K562 (cell line): ENCODE data around the gene MICAL2. TPM values are rescaled to one million over a fixed set of nuclear protein-coding genes. Genes with fewer than 3 reads are reported as not detected.
A peak's percentile ranks its signal among the peaks of the same experiment; 100 is the strongest.

Experiments used
- CBFA2T2 ChIP-seq: fragments of 450-650 bp; conservative IDR thresholded peaks from 2 replicates; pipeline ENCODE4 v1.6.1; 2017; ENCODE audit warnings: mild to moderate bottlenecking
- CHD4 ChIP-seq: fragments of 200-600 bp; sonication (generic); IDR thresholded peaks from 3 replicates; pipeline ENCODE4 v1.6.1; 2012; ENCODE audit warnings: low read depth, mild to moderate bottlenecking, mixed read lengths, low read length, inconsistent platforms; ENCODE audit not compliant: insufficient read depth, insufficient replicate concordance, poor library complexity, severe bottlenecking
- CSDE1 ChIP-seq, 2 experiments: fragments of 450-650 bp; IDR thresholded peaks; 2 replicates each; pipeline ENCODE4 v1.6.1; 2016; ENCODE audit warnings: mild to moderate bottlenecking in 1 of 2
- DMBX1 ChIP-seq: fragments of 250-450 bp; sonication (Bioruptor Pico); IDR thresholded peaks from 2 replicates; pipeline ENCODE4 v1.8.0; 2022; ENCODE audit warnings: inconsistent platforms, mild to moderate bottlenecking, moderate library complexity, borderline replicate concordance
- GATA2 ChIP-seq: sonication (generic); formaldehyde crosslinking; IDR thresholded peaks from 2 replicates; pipeline ENCODE4 v1.4.0; 2020; ENCODE audit warnings: mild to moderate bottlenecking, missing genetic modification reagents
- HES1 ChIP-seq: fragments of 450-650 bp; IDR thresholded peaks from 2 replicates; pipeline ENCODE4 v1.6.1; 2016; ENCODE audit warnings: low read depth, mild to moderate bottlenecking, moderate library complexity
- ID3 ChIP-seq, 2 experiments: fragments of 250-450 bp in 1 of 2; fragments of 450-650 bp in 1 of 2; sonication (Bioruptor Pico) in 1 of 2; IDR thresholded peaks; 2 replicates each; pipeline versions ENCODE4 v1.6.1 to v1.8.0; 2016 to 2021; ENCODE audit warnings: mild to moderate bottlenecking in 2 of 2, moderate library complexity in 2 of 2, missing compliant biosample characterization in 1 of 2, missing genetic modification characterization in 1 of 2
- KDM1A ChIP-seq, 2 experiments: fragments of 450-650 bp; IDR thresholded peaks; 2 replicates each; pipeline ENCODE4 v1.6.1; 2016; ENCODE audit warnings: mild to moderate bottlenecking in 2 of 2
- MYC ChIP-seq, 2 experiments: fragments of 250-450 bp in 1 of 2; sonication (Bioruptor Pico) in 1 of 2; IDR thresholded peaks; 2 replicates each; pipeline versions ENCODE4 v1.5.1 to v1.6.1; 2012 to 2021; ENCODE audit warnings: low read depth in 2 of 2, borderline replicate concordance in 1 of 2, improper control_type of control experiment in 1 of 2, low read length in 1 of 2, mild to moderate bottlenecking in 1 of 2, moderate library complexity in 1 of 2
- PML ChIP-seq: IDR thresholded peaks from 2 replicates; pipeline ENCODE4 v1.6.1; 2012; ENCODE audit warnings: low read length, inconsistent platforms
- PTTG1 ChIP-seq: fragments of 450-650 bp; IDR thresholded peaks from 2 replicates; pipeline ENCODE4 v1.6.1; 2016; ENCODE audit warnings: low read depth, mild to moderate bottlenecking, missing genetic modification characterization, missing compliant biosample characterization
- RAD21 ChIP-seq, 2 experiments: fragments of 250-450 bp in 1 of 2; fragments of 450-650 bp in 1 of 2; sonication (Bioruptor Pico) in 1 of 2; formaldehyde crosslinking in 1 of 2; IDR thresholded peaks in 1 of 2; conservative IDR thresholded peaks in 1 of 2; 2 replicates each; pipeline versions ENCODE4 v1.4.0 to v1.8.0; 2020 to 2022; ENCODE audit warnings: mild to moderate bottlenecking in 2 of 2, moderate library complexity in 1 of 2
- SFPQ ChIP-seq: fragments of 200-400 bp; formaldehyde crosslinking; IDR thresholded peaks from 2 replicates; pipeline ENCODE4 v1.6.1; 2017; ENCODE audit warnings: mild to moderate bottlenecking, low read depth, low read length, moderate library complexity
- SMARCA4 ChIP-seq: fragments of 450-650 bp; IDR thresholded peaks from 2 replicates; pipeline ENCODE4 v1.6.1; 2016
- TFE3 ChIP-seq: fragments of 450-650 bp; formaldehyde crosslinking; IDR thresholded peaks from 2 replicates; pipeline ENCODE4 v1.4.0; 2020; ENCODE audit warnings: mild to moderate bottlenecking, mixed read lengths
- TRIM28 ChIP-seq: fragments of 450-650 bp; IDR thresholded peaks from 2 replicates; pipeline ENCODE4 v1.6.1; 2017
- ZKSCAN8 ChIP-seq: fragments of 200-800 bp; sonication (Bioruptor generic); IDR thresholded peaks from 2 replicates; pipeline ENCODE4 v1.6.1; 2016; ENCODE audit warnings: missing genetic modification characterization, missing compliant biosample characterization
- ZNF134 ChIP-seq: fragments of 250-450 bp; sonication (Bioruptor Pico); conservative IDR thresholded peaks from 2 replicates; pipeline ENCODE4 v1.4.0; 2020
- ZNF140 ChIP-seq: fragments of 250-450 bp; sonication (Bioruptor Pico); IDR thresholded peaks from 2 replicates; pipeline ENCODE4 v1.8.0; 2021; ENCODE audit warnings: moderate library complexity, mild to moderate bottlenecking, inconsistent platforms
- ZNF217 ChIP-seq: sonication (generic); formaldehyde crosslinking; IDR thresholded peaks from 2 replicates; pipeline ENCODE4 v1.8.0; 2022; ENCODE audit warnings: mild to moderate bottlenecking, missing genetic modification reagents
- ZNF395 ChIP-seq: fragments of 200-800 bp; sonication (Bioruptor generic); IDR thresholded peaks from 2 replicates; pipeline ENCODE4 v1.6.1; 2017; ENCODE audit warnings: missing genetic modification characterization, missing compliant biosample characterization
- polyA plus RNA-seq, 8 experiments: library from polyadenylated mRNA; depleted of rRNA in 4 of 8; stranded (reverse) in 5 of 8; unstranded in 3 of 8; fragments of >200 nt; fragmentation: Nextera tagmentation in 2 of 8; fragmentation: Illumina TruSeq in 1 of 8; extraction: Ambion mirVana in 2 of 8; extraction: Trizol in 1 of 8; gene quantifications; 2 replicates each; pipeline versions ENCODE4 v1.2.1 to v1.2.3, GENCODE V29; 2011 to 2014; ENCODE audit warnings: inconsistent platforms in 1 of 8, missing spikeins in 1 of 8
- total RNA-seq, 7 experiments: library from RNA; depleted of rRNA in 6 of 7; stranded (reverse); fragments of >200 nt in 6 of 7; fragmentation: Illumina TruSeq in 2 of 7; extraction: Trizol in 2 of 7; gene quantifications; 2 replicates each; pipeline versions ENCODE4 v1.2.1 to v1.2.3, GENCODE V29; 2011 to 2021; ENCODE audit warnings: low replicate concordance in 1 of 7

Gene MICAL2
- total and polyA plus RNA-seq, 9 of the 15 experiments (the other 6 are each of a cell fraction or from before 2014, with no cell fraction given) = 4.7 to 64.2 (median 33.6) TPM

GRCh38 chr11:12192794-12193514 lies 82.6 kb downstream of the MICAL2 start (continued):
- TF ChIP-seq PML = 0 out of 2 replicates have a peak, but pooled peaks have one; percentile 63
- no peak for TF ChIP-seq ZNF134 (CRISPR knock-in tag)
- TF ChIP-seq PTTG1 (tag) = no peak
- no peak for TF ChIP-seq MYC (IDR thresholded peaks at IDR 0.05; ENCODE audit: low read depth, low read length)
- no peak for TF ChIP-seq MYC (CRISPR knock-in tag; IDR thresholded peaks at IDR 0.05; ENCODE audit: borderline replicate concordance, low read depth)
- TF ChIP-seq TRIM28 = peak; percentile 30; the same call in 1 of the 2 replicates
- TF ChIP-seq TFE3 (CRISPR knock-in tag) = no peak
- TF ChIP-seq ZKSCAN8 (CRISPR knock-in tag) = no peak
- TF ChIP-seq GATA2 (CRISPR knock-in tag) = peak; percentile 86
- TF ChIP-seq CSDE1 (IDR thresholded peaks at IDR 0.05) = no peak
- peak; percentile 67 for TF ChIP-seq ZNF395 (CRISPR knock-in tag)
- no peak; the same call in 1 of the 2 replicates for TF ChIP-seq HES1
- no peak for TF ChIP-seq ID3 (CRISPR knock-in tag; IDR thresholded peaks at IDR 0.05)
- peak; percentile 96 for TF ChIP-seq ID3 (tag; IDR thresholded peaks at IDR 0.05)
- no peak for TF ChIP-seq SFPQ
- TF ChIP-seq CHD4 = no peak
- peak; percentile 85 for TF ChIP-seq CBFA2T2
- TF ChIP-seq KDM1A (IDR thresholded peaks at IDR 0.05) = no peak; a peak in 1 of 4 replicates
- TF ChIP-seq DMBX1 (CRISPR knock-in tag) = peak; percentile 55; the same call in 1 of the 2 replicates
- 0 out of 4 replicates have a peak, but pooled peaks of 1 of the 2 experiments have one; percentile 5 for TF ChIP-seq RAD21 (CRISPR knock-in tag; conservative IDR thresholded peaks at IDR 0.05 in 1 of 2, IDR thresholded peaks at IDR 0.05 in 1 of 2)
- TF ChIP-seq ZNF140 = no peak
- TF ChIP-seq SMARCA4 = peak; percentile 81
- no peak for TF ChIP-seq ZNF217 (CRISPR knock-in tag)
